GM19025 (cell line): ENCODE measurements around the gene TTC9B.
"Not testable (repeated sequence)": the region's sequence is repeated elsewhere in the genome, so short reads cannot be mapped to it uniquely, and the experiment has no call there.

Source experiments
- ATAC-seq: cut with Tn5 transposase; IDR thresholded peaks from one replicate; pipeline ENCODE4 v1.9.1; 2021; ENCODE audit warnings: mild to moderate bottlenecking, low read depth, moderate library complexity; ENCODE audit not compliant: unreplicated experiment

Gene TTC9B

GRCh38 chr19:40178756-40179155 lies 39.4 kb downstream of the TTC9B start:
- ATAC-seq = no peak

GRCh38 chr19:40177286-40178070 lies 40.7 kb downstream of the TTC9B start:
- no peak for ATAC-seq

- ATAC-seq = no peak
Measured at GRCh38 chr19:40175820-40176219, 42.4 kb downstream of the TTC9B start.

DNA sequence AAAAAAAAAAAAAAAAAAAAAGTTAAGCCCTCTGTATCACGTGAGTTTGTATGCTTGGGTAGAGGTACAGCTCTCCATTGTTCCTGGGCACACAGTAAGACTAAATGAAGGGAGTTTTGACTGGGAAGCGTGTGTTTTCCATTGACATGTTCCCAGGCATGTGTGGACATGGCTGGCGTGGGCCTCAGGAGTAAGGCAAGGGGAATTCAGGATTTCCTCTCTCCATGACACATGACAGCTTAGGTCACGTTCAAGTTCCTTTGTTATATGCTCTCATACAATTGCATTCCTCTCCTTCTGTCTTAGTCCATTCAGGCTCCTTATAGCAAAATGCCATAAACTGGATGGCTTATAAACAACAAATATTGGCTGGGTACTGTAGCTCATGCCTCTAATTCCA lies 44.1 kb downstream of the TTC9B start:
- ATAC-seq = no peak

GRCh38 chr19:40171293-40171692 lies 46.9 kb downstream of the TTC9B start:
- not testable (repeated sequence) for ATAC-seq

DNA sequence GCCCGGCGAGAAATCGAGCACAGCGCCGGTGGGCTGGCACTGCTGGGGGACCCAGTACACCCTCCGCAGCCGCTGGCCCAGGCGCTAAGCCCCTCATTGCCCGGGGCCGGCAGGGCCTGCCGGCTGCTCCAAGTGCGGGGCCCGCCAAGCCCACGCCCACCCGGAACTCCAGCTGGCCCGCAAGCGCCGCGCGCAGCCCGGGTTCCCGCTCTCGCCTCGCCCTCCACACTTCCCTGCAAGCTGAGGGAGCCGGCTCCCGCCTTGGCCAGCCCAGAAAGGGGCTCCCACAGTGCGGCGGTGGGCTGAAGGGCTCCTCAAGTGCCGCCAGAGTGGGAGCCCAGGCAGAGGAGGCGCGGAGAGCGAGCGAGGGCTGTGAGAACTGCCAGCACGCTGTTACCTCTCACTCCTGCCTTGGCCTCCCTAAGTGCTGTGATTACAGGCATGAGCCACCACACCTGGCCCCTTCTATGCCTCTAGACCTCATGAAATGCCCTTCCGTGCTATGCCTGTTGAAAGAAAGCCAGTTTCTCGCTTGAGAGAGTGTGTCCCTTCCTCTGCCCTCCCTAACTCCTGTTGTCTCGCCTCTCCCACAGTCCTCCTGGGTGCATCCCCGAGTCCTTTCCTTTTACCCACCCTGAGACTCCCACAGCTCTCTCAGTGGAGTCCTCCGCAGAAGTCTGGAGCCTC lies 47.7 kb downstream of the TTC9B start:
- not testable (repeated sequence) for ATAC-seq

GRCh38 chr19:40169482-40170302 lies 48.5 kb downstream of the TTC9B start:
- not testable (repeated sequence) for ATAC-seq
